Esophagus muscularis mucosa (tissue), 4 donors: ENCODE data around the gene DDX19B. TPM values are rescaled to one million over a fixed set of nuclear protein-coding genes. Genes with fewer than 3 reads are reported as not detected.
"Not testable (repeated sequence)": the region's sequence is repeated elsewhere in the genome, so short reads cannot be mapped to it uniquely, and the experiment has no call there.

Experiments
- DNase-seq: peaks from one replicate; pipeline ENCODE4 v3.0.0-alpha.2; 2017; ENCODE audit errors: extremely low spot score
- H3K27ac ChIP-seq, 4 donors: fragments of 200-600 bp; sonication (generic); replicated peaks in 1 of 4; 1 replicate in 3 of 4; 2 replicates in 1 of 4; pipeline ENCODE4 v1.5.1; 2016 to 2019; ENCODE audit warnings: mild to moderate bottlenecking in 1 of 4
- H3K27me3 ChIP-seq, 4 donors: fragments of 200-600 bp; sonication (generic); one replicate each; pipeline versions ENCODE4 v1.5.1 to v1.6.0; 2016 to 2019
- H3K36me3 ChIP-seq, 4 donors: fragments of 200-600 bp; sonication (generic); one replicate each; pipeline ENCODE4 v1.5.1; 2016 to 2019
- H3K4me1 ChIP-seq, 4 donors: fragments of 200-600 bp; sonication (generic); one replicate each; pipeline ENCODE4 v1.5.1; 2016 to 2019
- H3K4me3 ChIP-seq, 4 donors: fragments of 200-600 bp; sonication (generic); 1 replicate in 2 of 4; 2 replicates in 2 of 4; pipeline ENCODE4 v1.5.1; 2016 to 2019; ENCODE audit warnings: mild to moderate bottlenecking in 4 of 4, moderate library complexity in 1 of 4
- H3K9me3 ChIP-seq, 4 donors: fragments of 200-600 bp; sonication (generic); 1 replicate in 3 of 4; 2 replicates in 1 of 4; pipeline ENCODE4 v1.5.1; 2016 to 2019
- CTCF ChIP-seq, 3 experiments: fragments of 200-600 bp in 2 of 3; fragments of 450-650 bp in 1 of 3; sonication (generic) in 2 of 3; IDR thresholded peaks; one replicate each; pipeline ENCODE4 v1.5.1; 2017 to 2019; ENCODE audit warnings: antibody characterized with exemption in 3 of 3, mild to moderate bottlenecking in 2 of 3, moderate library complexity in 1 of 3
- EP300 ChIP-seq: sonication (generic); formaldehyde crosslinking; IDR thresholded peaks from one replicate; pipeline ENCODE4 v1.6.1; 2017; ENCODE audit warnings: antibody characterized with exemption
- POLR2A ChIP-seq: fragments of 450-650 bp; IDR thresholded peaks from one replicate; pipeline ENCODE4 v1.6.1; 2017; ENCODE audit warnings: antibody characterized with exemption, moderate library complexity, mild to moderate bottlenecking, low read depth
- POLR2AphosphoS5 ChIP-seq, 2 donors: sonication (generic); formaldehyde crosslinking; IDR thresholded peaks; one replicate each; pipeline ENCODE4 v1.6.1; 2017; ENCODE audit warnings: antibody characterized with exemption in 2 of 2
- WGBS: methylation state at CpG from one replicate; pipeline ENCODE4 v1.1.5; 2018; 5-methylcytosine and 5-hydroxymethylcytosine counted together
- intact Hi-C: fragments of 100-400 bp; cut with DNase I; formaldehyde crosslinking; loops from one replicate; pipeline ENCODE4 v1.15.1; 2023
- total RNA-seq, 4 donors: library from RNA; depleted of rRNA; stranded (reverse); fragments of >200 nt; gene quantifications; one replicate each; pipeline versions ENCODE4 v1.1.0 to v1.2.1, GENCODE V29; 2016

Gene DDX19B
- total RNA-seq, 4 donors from 2014 or later, result 36.1 to 48.7 (median 41.1) TPM

- Histone ChIP-seq H3K4me3 (no peak overlapping the region), H3K27ac (no peak overlapping the region), H3K27me3 (no peaks in the 10 kb centered on the region), H3K36me3 (peaks cover 96 to 100% (median 97%) of the 10 kb centered on the region in 4 donors), H3K4me1 (no peaks in the 10 kb centered on the region), H3K9me3 (no peaks in the 10 kb centered on the region)
- 52% methylated on average over 6 of the region's 6 CpGs for WGBS
- intact Hi-C loops, result no loop called here
- TF ChIP-seq POLR2A, result no peak
- peak; percentile 27 to 58 (median 37) for TF ChIP-seq CTCF (IDR thresholded peaks at IDR 0.05)
- no peak for DNase-seq
Observed at GRCh38 chr16:70267516-70267915, 31.5 kb upstream of the DDX19B start.

GRCh38 chr16:70267922-70268321, 31.1 kb upstream of the DDX19B start:
- DNase-seq, H3K9me3 ChIP-seq, H3K27me3 ChIP-seq, H3K4me3 ChIP-seq, intact Hi-C loops, H3K4me1 ChIP-seq, H3K27ac ChIP-seq: not testable (repeated sequence)
- H3K36me3 ChIP-seq, result peaks cover 94 to 100% (median 96%) of the 10 kb centered on the region in 4 donors
- 93% methylated on average over 10 of the region's 10 CpGs for WGBS

GRCh38 chr16:70269471-70269870, 29.5 kb upstream of the DDX19B start:
- Histone ChIP-seq H3K27me3 (no peaks in the 10 kb centered on the region), H3K9me3 (no peaks in the 10 kb centered on the region), H3K36me3 (peaks cover 93 to 100% (median 96%) of the 10 kb centered on the region in 4 donors), H3K4me1 (no peaks in the 10 kb centered on the region), H3K27ac (no peak overlapping the region), H3K4me3 (no peak overlapping the region)
- intact Hi-C loops, result no loop called here
- 84% methylated on average over 12 of the region's 12 CpGs for WGBS
- DNase-seq, result no peak
- TF ChIP-seq POLR2A (no peak), EP300 (no peak), POLR2AphosphoS5 (IDR thresholded peaks at IDR 0.05) (no peak)

GRCh38 chr16:70270176-70270575, 28.8 kb upstream of the DDX19B start:
- Histone ChIP-seq H3K4me1 (no peaks in the 10 kb centered on the region), H3K9me3 (no peaks in the 10 kb centered on the region), H3K36me3 (peaks cover 93 to 100% (median 96%) of the 10 kb centered on the region in 4 donors), H3K27me3 (no peaks in the 10 kb centered on the region), H3K27ac (no peak overlapping the region), H3K4me3 (no peak overlapping the region)
- no peak for TF ChIP-seq CTCF (IDR thresholded peaks at IDR 0.05)
- WGBS, result 93% methylated on average over 3 of the region's 3 CpGs
- no peak for DNase-seq
- intact Hi-C loops, result no loop called here

GRCh38 chr16:70271696-70272095, 27.3 kb upstream of the DDX19B start:
- peaks cover 93 to 100% (median 97%) of the 10 kb centered on the region in 4 donors for H3K36me3 ChIP-seq

More at GRCh38 chr16:70271696-70272095, 27.3 kb upstream of the DDX19B start:
- H3K27me3 ChIP-seq, result no peaks in the 10 kb centered on the region
- no peak for TF ChIP-seq EP300
- no peak for TF ChIP-seq POLR2AphosphoS5 (IDR thresholded peaks at IDR 0.05)
- no peak for TF ChIP-seq POLR2A
- TF ChIP-seq CTCF (IDR thresholded peaks at IDR 0.05), result no peak
- no peak overlapping the region for H3K27ac ChIP-seq
- H3K4me3 ChIP-seq, result no peak overlapping the region
- 94% methylated on average over 10 of the region's 10 CpGs for WGBS
- peaks cover 0 to under 1% (median 0%) of the 10 kb centered on the region in 4 donors for H3K4me1 ChIP-seq
- DNase-seq, result no peak
- intact Hi-C loops, result no loop called here
- no peaks in the 10 kb centered on the region for H3K9me3 ChIP-seq
